Nephron (organoid): Measurements from ENCODE around the gene BAZ2B.

ENCODE experiments used
- H3K27ac Mint-ChIP-seq, 3 experiments: 2 replicates each; pipeline ENCODE4 v1.8.0; 2020; ENCODE audit warnings: mixed read lengths in 3 of 3, mild to moderate bottlenecking in 2 of 3, moderate library complexity in 1 of 3
- H3K27me3 Mint-ChIP-seq: 2 replicates; pipeline ENCODE4 v1.8.0; 2021; ENCODE audit warnings: low read depth, mild to moderate bottlenecking, moderate library complexity, mixed read lengths
- H3K36me3 Mint-ChIP-seq: 2 replicates; pipeline ENCODE4 v1.8.0; 2020; ENCODE audit warnings: low read depth, mixed read lengths
- H3K4me1 Mint-ChIP-seq: 2 replicates; pipeline ENCODE4 v1.8.0; 2020; ENCODE audit warnings: mixed read lengths
- H3K4me3 Mint-ChIP-seq, 3 experiments: 2 replicates each; pipeline ENCODE4 v1.8.0; 2020; ENCODE audit warnings: mild to moderate bottlenecking in 3 of 3, mixed read lengths in 3 of 3, moderate library complexity in 2 of 3
- H3K9me3 Mint-ChIP-seq: 2 replicates; pipeline ENCODE4 v1.8.0; 2020; ENCODE audit warnings: mixed read lengths
- CTCF ChIP-seq, 3 experiments: fragments of 200-600 bp; sonication (generic); IDR thresholded peaks; one replicate each; pipeline ENCODE4 v1.5.0; 2021; ENCODE audit warnings: antibody characterized with exemption in 3 of 3; ENCODE audit not compliant: unreplicated experiment in 3 of 3

The BAZ2B gene

GRCh38 chr2:159616286-159616701, at the start of gene BAZ2B:
Gene BAZ2B, minus strand, starts transcription at chr2:159616548. Its CDS starts 137,829 bp downstream, at chr2:159478719.
- TF ChIP-seq CTCF (IDR thresholded peaks at IDR 0.05; ENCODE audit: unreplicated experiment in 3 of 3), result no peak
- Mint-ChIP-seq H3K9me3 (no peaks in the 10 kb centered on the region), H3K4me1 (peaks cover 38% of the 10 kb centered on the region), H3K36me3 (no peaks in the 10 kb centered on the region), H3K27ac (peak within 1 kb of the TSS; percentile 99 to 100 (median 99)), H3K4me3 (peak within 1 kb of the TSS; percentile 83 to 93 (median 91)), H3K27me3 (no peaks in the 10 kb centered on the region)

- peaks cover 10% of the 10 kb centered on the region for H3K36me3 Mint-ChIP-seq
- no peak overlapping the region for H3K4me3 Mint-ChIP-seq
These were observed 44.9 kb upstream of the BAZ2B start for GRCh38 chr2:159661286-159661685.

GRCh38 chr2:159658881-159659873, 42.8 kb upstream of the BAZ2B start:
- no peak overlapping the region for H3K27ac Mint-ChIP-seq
- H3K36me3 Mint-ChIP-seq, result peaks cover 9% of the 10 kb centered on the region
- no peak overlapping the region for H3K4me3 Mint-ChIP-seq
- H3K4me1 Mint-ChIP-seq, result no peaks in the 10 kb centered on the region
- no peak for TF ChIP-seq CTCF (IDR thresholded peaks at IDR 0.05; ENCODE audit: unreplicated experiment in 3 of 3)
- H3K9me3 Mint-ChIP-seq, result peaks cover 27% of the 10 kb centered on the region
- H3K27me3 Mint-ChIP-seq, result no peaks in the 10 kb centered on the region

More at GRCh38 chr2:159661286-159661685, 44.9 kb upstream of the BAZ2B start:
- TF ChIP-seq CTCF (IDR thresholded peaks at IDR 0.05; ENCODE audit: unreplicated experiment in 3 of 3), result no peak
- peaks cover 12% of the 10 kb centered on the region for H3K9me3 Mint-ChIP-seq
- H3K27ac Mint-ChIP-seq, result no peak overlapping the region
- H3K27me3 Mint-ChIP-seq, result no peaks in the 10 kb centered on the region
- no peaks in the 10 kb centered on the region for H3K4me1 Mint-ChIP-seq

GRCh38 chr2:159653962-159654361, 37.6 kb upstream of the BAZ2B start:
- Mint-ChIP-seq H3K36me3 (peaks cover 15% of the 10 kb centered on the region), H3K4me3 (no peak overlapping the region), H3K9me3 (peaks cover 37% of the 10 kb centered on the region), H3K27ac (no peak overlapping the region), H3K4me1 (no peaks in the 10 kb centered on the region), H3K27me3 (no peaks in the 10 kb centered on the region)
- TF ChIP-seq CTCF (IDR thresholded peaks at IDR 0.05; ENCODE audit: unreplicated experiment in 3 of 3), result no peak

- TF ChIP-seq CTCF (IDR thresholded peaks at IDR 0.05; ENCODE audit: unreplicated experiment in 3 of 3), result no peak
- Mint-ChIP-seq H3K4me1 (no peaks in the 10 kb centered on the region), H3K27me3 (no peaks in the 10 kb centered on the region), H3K4me3 (no peak overlapping the region), H3K36me3 (peaks cover 29% of the 10 kb centered on the region), H3K27ac (no peak overlapping the region), H3K9me3 (peaks cover 38% of the 10 kb centered on the region)
These were observed 35.5 kb upstream of the BAZ2B start for GRCh38 chr2:159651884-159652283.
